NOMO-1 treated with dmso at 0.1 percent for 144 hours (cell line): ENCODE measurements around the gene NEK1.

Experiments used
- DNase-seq: peaks from one replicate; lab custom pipeline; 2025; ENCODE audit not compliant: unreplicated experiment; lab: John Stamatoyannopoulos, UW

NEK1 gene

DNA sequence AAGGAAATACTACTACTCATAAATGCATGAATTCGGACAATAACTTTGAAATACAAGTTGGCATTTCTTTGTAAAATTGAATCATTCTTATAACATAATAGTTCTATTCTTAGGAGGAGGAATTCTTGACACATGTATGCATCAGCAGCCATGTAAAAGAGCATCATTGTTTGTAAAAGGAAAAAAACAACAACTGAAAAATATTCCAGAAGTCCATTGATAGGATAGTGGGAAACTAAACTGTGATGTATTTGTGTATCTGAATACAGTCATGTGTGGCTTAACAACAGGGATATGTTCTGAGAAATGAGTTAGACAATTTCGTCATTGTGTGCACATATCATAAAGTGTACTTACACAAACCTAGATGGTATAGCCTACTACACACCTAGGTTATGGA is 239.6 kb downstream of the NEK1 start:
- no peak for DNase-seq

DNA sequence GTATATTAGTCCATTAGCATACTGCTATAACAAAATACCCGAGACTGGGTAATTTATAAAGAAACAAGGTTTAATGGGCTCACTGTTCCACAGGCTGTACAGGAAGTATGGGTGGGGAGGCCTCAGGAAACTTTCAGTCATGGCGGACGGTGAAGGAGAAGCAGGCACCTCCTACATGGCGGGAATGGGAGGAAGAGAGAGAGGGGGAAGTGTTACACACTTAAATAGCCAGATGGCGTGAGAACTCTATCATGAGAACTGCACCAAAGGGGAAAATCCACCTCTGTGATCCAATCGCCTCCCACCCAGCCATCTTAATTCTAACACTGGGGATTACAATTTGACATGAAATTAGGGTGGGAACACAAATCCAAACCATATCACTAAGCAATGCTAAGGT is 242.7 kb downstream of the NEK1 start:
- DNase-seq, result no peak

DNA sequence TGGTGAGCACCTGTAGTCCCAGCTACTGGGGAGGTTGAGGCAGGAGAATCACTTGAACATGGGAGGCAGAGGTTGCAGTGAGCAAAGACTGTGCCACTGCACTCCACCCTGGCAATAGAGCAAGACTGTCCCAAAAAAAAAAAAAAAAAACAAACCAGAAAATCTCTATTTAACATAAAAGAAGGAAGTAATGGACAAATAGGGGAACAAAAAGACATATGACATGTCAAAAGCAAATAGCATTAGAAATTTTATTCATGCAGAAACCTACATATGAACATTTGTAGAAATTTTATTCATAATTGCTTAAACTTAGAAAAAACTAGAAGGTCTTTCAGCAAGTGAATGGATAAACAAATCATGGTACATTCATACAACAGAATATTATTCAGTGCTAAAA is 244.6 kb downstream of the NEK1 start:
- DNase-seq, result no peak

DNA sequence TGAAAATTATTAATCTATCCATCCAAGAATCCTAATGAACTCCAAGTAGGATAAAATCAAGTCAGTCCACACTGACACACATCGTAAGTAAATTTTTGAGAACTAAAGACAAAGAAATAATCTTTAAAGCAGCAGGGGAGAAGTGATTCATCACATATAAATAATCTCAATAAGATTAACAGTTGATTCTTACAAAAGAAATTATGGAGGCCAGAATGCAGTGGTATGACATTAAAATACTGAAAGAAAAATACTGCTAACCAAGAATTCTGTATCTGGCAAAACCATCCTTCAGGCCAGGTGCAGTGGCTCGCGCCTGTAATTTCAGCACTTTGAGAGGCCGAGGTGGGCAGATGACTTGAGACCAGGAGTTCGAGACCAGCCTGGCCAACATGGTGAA is 245.6 kb downstream of the NEK1 start:
- DNase-seq, result no peak

DNA sequence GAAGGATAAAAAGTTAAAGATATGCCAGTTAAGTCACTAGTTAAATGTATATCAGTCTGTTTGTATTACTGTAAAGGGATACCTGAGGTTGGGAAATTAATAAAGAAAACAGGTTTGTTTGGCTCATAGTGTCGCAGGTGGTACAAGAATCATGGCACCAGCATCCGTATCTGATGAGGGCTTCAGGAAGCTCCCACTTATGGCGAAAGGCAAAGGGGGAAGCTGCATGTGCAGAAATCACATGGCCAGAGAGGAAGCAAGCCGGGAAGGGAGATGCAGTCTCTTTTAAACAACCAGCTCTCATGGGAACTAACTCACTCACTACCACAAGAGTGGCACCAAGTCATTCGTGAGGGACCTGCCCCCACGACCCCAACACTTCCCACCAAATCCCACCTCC is 249.8 kb downstream of the NEK1 start:
- DNase-seq, result no peak

DNA sequence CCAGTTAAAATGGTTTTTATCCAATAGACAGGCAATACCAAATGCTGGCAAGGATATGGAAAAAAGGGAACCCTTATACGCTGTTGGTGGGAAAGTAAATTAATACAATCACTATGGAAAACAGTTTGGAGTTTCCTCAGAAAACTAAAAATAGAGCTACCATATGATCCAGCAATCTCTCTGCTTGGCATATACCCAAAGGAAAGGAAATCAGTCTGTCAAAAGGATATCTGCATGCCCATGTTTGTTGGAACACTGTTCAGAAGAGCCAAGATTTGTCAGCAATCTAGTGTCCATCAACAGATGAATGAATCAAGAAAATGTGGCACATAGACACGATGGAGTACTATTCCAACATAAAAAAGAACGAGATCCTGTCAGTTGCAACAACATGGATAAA is 250.6 kb downstream of the NEK1 start:
- DNase-seq, result no peak

DNA sequence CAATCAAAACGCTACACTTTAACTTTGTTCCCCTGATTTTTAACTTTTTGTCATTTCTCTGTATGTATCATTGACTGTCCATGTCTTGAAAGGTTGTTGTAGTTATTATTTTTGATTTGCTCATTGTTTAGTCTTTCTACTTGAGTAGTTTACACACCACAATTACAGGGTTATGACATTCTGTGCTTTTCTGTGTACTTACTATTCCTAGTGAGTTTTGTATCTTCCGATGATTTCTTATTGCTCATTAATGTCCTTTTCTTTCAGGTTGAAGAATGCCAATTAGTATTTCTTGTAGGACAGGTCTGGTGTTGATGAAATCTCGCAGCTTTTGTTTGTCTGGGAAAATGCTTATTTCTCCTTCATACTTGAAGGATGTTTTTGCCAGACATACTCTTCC is 252.4 kb downstream of the NEK1 start:
- DNase-seq, result no peak

DNA sequence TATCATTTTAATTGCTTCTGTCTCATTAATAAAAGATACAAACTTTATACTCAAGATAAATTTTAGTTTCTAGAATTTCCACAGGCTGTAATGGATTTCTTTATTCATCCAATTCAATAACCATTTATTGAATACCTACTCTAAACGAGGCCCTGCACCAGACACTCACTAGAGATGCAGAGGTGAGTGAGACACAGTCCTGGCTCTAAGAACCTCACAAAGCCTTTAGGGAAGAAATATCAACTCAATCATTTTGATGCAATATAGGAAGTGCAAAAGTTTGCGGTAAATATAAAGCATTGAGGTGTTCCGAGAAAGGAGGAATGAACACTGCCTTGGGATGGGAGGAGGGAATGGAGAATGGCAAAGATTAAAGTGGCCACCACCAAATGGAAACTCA is 260.0 kb downstream of the NEK1 start:
- no peak for DNase-seq

DNA sequence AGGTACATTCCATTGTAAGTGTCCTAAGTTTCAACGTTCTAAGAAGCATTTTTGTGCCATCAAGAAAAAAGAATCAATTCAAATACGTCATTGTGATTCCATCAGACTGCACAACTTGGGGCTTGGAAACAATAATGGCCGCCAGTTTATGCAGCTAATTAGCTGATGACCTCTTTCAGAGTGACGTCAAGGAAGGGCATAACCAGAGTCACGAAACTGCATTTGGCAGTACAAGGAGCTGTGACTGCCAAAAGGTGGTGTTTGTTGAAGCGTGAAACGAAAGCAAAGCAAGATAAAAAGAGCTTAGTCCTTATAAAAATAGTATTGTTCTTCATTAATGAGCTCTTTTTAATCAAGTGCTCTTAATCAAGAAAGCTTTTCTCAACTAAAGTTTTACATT is 260.5 kb downstream of the NEK1 start:
- no peak for DNase-seq

DNA sequence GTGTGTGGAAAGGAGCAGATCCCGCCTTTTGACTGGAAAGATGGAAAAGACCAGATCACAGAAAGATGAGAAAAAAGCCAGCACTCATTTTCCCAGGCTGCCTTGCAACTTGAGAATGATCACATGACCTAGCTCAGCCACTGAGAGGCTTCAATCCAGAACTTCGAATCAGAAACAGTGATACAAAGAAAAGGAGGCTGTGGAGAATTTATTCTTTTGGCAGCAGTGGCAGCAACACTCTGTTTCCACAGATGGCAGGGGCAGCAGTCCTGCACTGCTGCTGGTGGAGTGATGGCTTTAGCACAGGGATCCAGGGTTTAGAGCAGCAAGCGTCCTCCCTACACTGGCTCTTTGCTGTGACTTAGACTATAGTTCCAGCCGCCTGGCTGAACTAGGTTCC is 263.8 kb downstream of the NEK1 start:
- DNase-seq, result no peak

DNA sequence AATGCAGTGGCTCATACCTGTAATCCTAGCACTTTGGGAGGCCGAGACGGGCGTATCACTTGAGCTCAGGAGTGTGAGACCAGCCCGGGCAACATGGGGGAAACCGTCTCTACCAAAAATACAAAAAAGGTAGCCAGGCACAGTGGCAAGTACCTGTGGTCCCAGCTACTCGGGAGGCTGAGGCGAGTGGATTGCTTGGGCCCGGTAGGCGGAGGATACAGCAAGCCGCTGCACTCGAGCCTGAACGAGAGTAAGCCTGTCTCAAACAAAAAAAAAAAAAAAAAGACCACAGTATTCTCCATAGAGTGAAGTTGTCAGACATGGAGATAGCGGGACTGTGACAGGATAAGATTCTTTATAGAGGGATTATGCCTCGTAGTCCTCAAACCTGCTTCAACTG is 265.5 kb downstream of the NEK1 start:
- no peak for DNase-seq

DNA sequence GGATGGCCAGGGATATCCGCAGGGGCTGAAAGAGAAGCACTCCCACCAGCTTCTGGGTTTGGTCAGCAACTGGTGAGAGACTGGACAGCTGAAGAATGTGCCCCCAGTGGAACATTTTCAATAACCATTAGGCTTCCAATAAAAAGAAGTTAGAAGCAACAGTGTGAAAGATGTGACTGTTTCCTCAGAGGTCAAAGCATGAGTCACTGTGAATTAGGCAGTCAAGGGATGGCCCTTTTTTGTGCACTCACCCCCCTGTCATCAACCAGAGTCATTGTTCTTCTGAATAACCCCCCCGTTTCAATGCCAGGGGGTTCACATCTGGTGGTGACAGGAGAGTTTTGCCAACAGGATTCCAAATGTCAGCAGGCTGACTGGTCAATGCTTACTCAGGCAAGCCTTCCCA is 267.1 kb downstream of the NEK1 start:
- DNase-seq, result no peak
